Measurements from ENCODE around the gene RBKS. TPM values are rescaled to one million over a fixed set of nuclear protein-coding genes. Genes with fewer than 3 reads are reported as not detected.
A peak's percentile ranks its signal among the peaks of the same experiment; 100 is the strongest.

RBKS gene
- total and polyA plus RNA-seq, 2 of the 13 experiments (the other 11 are each of a cell fraction or from before 2014, with no cell fraction given), result 7.7 to 8.3 TPM

DNA sequence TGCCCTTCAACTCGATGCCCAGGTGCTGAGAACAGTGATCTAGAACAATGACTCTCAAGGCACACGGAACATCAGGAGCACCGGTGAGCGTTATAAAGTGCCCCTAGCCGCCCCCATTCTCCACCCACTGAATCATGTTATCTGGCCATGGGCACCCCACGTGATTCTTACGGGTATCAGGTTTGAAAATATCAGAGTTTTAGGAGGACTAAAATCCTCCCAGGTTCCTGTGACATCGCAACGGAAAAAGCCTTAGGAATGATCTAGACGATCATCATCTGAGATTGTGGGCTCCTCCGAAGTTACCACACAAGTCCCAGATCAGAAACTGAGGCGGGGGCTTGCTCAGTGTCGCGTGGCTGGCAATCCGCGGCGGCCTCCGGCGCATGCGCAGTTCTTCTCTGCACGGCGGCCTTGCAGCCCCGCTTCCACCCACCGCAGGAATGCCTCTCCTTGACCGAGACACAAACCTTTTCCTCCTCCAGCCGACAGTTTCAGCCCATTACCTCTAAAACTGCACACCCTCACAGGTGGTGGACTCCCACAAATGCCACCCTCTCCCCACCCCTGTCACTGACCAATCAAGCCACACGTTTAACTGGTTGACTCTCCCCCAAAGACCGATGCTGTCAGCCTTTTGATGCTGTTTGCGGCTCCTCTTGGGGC is 124.4 kb downstream of the RBKS start (continued):
- no peak for TF ChIP-seq PRMT3 (CRISPR knock-in tag; IDR thresholded peaks at IDR 0.05; ENCODE audit: borderline replicate concordance, low read depth)
- TF ChIP-seq, protein P1, sequence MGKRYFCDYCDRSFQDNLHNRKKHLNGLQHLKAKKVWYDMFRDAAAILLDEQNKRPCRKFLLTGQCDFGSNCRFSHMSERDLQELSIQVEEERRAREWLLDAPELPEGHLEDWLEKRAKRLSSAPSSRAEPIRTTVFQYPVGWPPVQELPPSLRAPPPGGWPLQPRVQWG (CRISPR knock-in tag; IDR thresholded peaks at IDR 0.05; ENCODE audit: borderline replicate concordance, low read depth), result no peak
- no peak for TF ChIP-seq PPARG (CRISPR knock-in tag; conservative IDR thresholded peaks at IDR 0.05)
- TF ChIP-seq ZNF747 (CRISPR knock-in tag; IDR thresholded peaks at IDR 0.05; ENCODE audit: borderline replicate concordance), result no peak
- TF ChIP-seq, protein P2, sequence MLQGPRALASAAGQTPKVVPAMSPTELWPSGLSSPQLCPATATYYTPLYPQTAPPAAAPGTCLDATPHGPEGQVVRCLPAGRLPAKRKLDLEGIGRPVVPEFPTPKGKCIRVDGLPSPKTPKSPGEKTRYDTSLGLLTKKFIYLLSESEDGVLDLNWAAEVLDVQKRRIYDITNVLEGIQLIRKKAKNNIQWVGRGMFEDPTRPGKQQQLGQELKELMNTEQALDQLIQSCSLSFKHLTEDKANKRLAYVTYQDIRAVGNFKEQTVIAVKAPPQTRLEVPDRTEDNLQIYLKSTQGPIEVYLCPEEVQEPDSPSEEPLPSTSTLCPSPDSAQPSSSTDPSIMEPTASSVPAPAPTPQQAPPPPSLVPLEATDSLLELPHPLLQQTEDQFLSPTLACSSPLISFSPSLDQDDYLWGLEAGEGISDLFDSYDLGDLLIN (CRISPR knock-in tag; IDR thresholded peaks at IDR 0.05; ENCODE audit: borderline replicate concordance), result no peak
- TF ChIP-seq, protein P3, sequence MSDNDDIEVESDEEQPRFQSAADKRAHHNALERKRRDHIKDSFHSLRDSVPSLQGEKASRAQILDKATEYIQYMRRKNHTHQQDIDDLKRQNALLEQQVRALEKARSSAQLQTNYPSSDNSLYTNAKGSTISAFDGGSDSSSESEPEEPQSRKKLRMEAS (IDR thresholded peaks at IDR 0.05), result 0 out of 2 replicates have a peak, but pooled peaks have one; percentile 36
- TF ChIP-seq DMAP1 (CRISPR knock-in tag; IDR thresholded peaks at IDR 0.05), result no peak
- no peak for TF ChIP-seq YY1 (IDR thresholded peaks at IDR 0.05; ENCODE audit: insufficient read depth, insufficient replicate concordance, low read depth, low read length)
- 0 out of 2 replicates have a peak, but pooled peaks have one; percentile 22 for TF ChIP-seq ZNF547 (CRISPR knock-in tag; IDR thresholded peaks at IDR 0.05)
- no peak for TF ChIP-seq NR1H2 (CRISPR knock-in tag; IDR thresholded peaks at IDR 0.05; ENCODE audit: borderline replicate concordance, low read depth)
- no peak for TF ChIP-seq HIVEP1 (CRISPR knock-in tag; IDR thresholded peaks at IDR 0.05)
- TF ChIP-seq, protein P4, sequence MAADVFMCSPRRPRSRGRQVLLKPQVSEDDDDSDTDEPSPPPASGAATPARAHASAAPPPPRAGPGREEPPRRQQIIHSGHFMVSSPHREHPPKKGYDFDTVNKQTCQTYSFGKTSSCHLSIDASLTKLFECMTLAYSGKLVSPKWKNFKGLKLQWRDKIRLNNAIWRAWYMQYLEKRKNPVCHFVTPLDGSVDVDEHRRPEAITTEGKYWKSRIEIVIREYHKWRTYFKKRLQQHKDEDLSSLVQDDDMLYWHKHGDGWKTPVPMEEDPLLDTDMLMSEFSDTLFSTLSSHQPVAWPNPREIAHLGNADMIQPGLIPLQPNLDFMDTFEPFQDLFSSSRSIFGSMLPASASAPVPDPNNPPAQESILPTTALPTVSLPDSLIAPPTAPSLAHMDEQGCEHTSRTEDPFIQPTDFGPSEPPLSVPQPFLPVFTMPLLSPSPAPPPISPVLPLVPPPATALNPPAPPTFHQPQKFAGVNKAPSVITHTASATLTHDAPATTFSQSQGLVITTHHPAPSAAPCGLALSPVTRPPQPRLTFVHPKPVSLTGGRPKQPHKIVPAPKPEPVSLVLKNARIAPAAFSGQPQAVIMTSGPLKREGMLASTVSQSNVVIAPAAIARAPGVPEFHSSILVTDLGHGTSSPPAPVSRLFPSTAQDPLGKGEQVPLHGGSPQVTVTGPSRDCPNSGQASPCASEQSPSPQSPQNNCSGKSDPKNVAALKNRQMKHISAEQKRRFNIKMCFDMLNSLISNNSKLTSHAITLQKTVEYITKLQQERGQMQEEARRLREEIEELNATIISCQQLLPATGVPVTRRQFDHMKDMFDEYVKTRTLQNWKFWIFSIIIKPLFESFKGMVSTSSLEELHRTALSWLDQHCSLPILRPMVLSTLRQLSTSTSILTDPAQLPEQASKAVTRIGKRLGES (CRISPR knock-in tag; IDR thresholded peaks at IDR 0.05; ENCODE audit: borderline replicate concordance), result no peak
- TF ChIP-seq KLF11 (CRISPR knock-in tag; IDR thresholded peaks at IDR 0.05), result no peak
- 0 out of 2 replicates have a peak, but pooled peaks have one; percentile 48 for TF ChIP-seq MAZ (IDR thresholded peaks at IDR 0.05; ENCODE audit: borderline replicate concordance, low read depth, low read length)
- TF ChIP-seq MAZ (CRISPR knock-in tag; IDR thresholded peaks at IDR 0.05; ENCODE audit: low read depth), result peak; percentile 46; the same call in 1 of the 2 replicates
- TF ChIP-seq NFIC (IDR thresholded peaks at IDR 0.05; ENCODE audit: low read length), result no peak
- 0 out of 2 replicates have a peak, but pooled peaks have one; percentile 44 for TF ChIP-seq ZFP90 (CRISPR knock-in tag; IDR thresholded peaks at IDR 0.05; ENCODE audit: borderline replicate concordance)
- no peak for TF ChIP-seq PHF5A (CRISPR knock-in tag; IDR thresholded peaks at IDR 0.05; ENCODE audit: low read depth, unreplicated experiment)
- TF ChIP-seq, protein P5, sequence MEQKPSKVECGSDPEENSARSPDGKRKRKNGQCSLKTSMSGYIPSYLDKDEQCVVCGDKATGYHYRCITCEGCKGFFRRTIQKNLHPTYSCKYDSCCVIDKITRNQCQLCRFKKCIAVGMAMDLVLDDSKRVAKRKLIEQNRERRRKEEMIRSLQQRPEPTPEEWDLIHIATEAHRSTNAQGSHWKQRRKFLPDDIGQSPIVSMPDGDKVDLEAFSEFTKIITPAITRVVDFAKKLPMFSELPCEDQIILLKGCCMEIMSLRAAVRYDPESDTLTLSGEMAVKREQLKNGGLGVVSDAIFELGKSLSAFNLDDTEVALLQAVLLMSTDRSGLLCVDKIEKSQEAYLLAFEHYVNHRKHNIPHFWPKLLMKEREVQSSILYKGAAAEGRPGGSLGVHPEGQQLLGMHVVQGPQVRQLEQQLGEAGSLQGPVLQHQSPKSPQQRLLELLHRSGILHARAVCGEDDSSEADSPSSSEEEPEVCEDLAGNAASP (CRISPR knock-in tag; IDR thresholded peaks at IDR 0.05; ENCODE audit: borderline replicate concordance), result no peak
- no peak for TF ChIP-seq GZF1 (CRISPR knock-in tag; IDR thresholded peaks at IDR 0.05)
- TF ChIP-seq, protein P6, sequence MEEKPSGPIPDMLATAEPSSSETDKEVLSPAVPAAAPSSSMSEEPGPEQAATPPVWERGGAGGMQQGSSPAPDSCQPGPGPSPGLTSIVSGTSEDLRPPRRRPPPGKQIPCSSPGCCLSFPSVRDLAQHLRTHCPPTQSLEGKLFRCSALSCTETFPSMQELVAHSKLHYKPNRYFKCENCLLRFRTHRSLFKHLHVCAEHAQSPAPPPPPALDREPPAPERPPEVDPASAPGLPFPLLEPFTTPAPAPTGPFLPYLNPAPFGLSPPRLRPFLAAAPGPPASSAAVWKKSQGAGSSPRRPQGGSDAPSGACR (CRISPR knock-in tag; IDR thresholded peaks at IDR 0.05), result no peak
- peak; percentile 48; the same call in 1 of the 2 replicates for TF ChIP-seq ZNF605 (CRISPR knock-in tag; IDR thresholded peaks at IDR 0.05)
- TF ChIP-seq MTF1 (CRISPR knock-in tag; IDR thresholded peaks at IDR 0.05), result no peak

All from HepG2 (cell line).